SK-N-SH (cell line): ENCODE data around the gene LIMS3.
"Not testable (repeated sequence)": the region's sequence is repeated elsewhere in the genome, so short reads cannot be mapped to it uniquely, and the experiment has no call there.

Experiments used
- EP300 ChIP-seq, 2 experiments: IDR thresholded peaks; 2 replicates each; pipeline versions ENCODE4 v1.4.0 to v1.6.1; 2012; ENCODE audit warnings: borderline replicate concordance in 1 of 2, low read depth in 1 of 2, low read length in 1 of 2
- EZH2phosphoT487 ChIP-seq: fragments of 200-600 bp; sonication (generic); IDR thresholded peaks from 2 replicates; pipeline ENCODE4 v1.6.1; 2017; ENCODE audit warnings: low read depth, mixed run types, mild to moderate bottlenecking, antibody characterized with exemption, moderate library complexity, borderline replicate concordance
- GATA2 ChIP-seq: sonication (generic); formaldehyde crosslinking; IDR thresholded peaks from 2 replicates; pipeline ENCODE4 v1.5.0; 2020; ENCODE audit warnings: mild to moderate bottlenecking, missing genetic modification reagents
- MEF2A ChIP-seq: IDR thresholded peaks from 2 replicates; pipeline ENCODE4 v1.4.0; 2012; ENCODE audit warnings: low read depth, borderline replicate concordance
- NFIC ChIP-seq: IDR thresholded peaks from 2 replicates; pipeline ENCODE4 v1.4.0; 2012; ENCODE audit warnings: borderline replicate concordance
- POLR2AphosphoS5 ChIP-seq: IDR thresholded peaks from 2 replicates; pipeline ENCODE4 v1.6.1; 2012; ENCODE audit warnings: low read depth, low read length
- RAD21 ChIP-seq: IDR thresholded peaks from 2 replicates; pipeline ENCODE4 v1.6.1; 2012; ENCODE audit warnings: mild to moderate bottlenecking, low read length
- RXRA ChIP-seq: IDR thresholded peaks from 2 replicates; pipeline ENCODE4 v1.4.0; 2012; ENCODE audit warnings: low read depth, mild to moderate bottlenecking, borderline replicate concordance
- YY1 ChIP-seq: IDR thresholded peaks from 2 replicates; pipeline ENCODE4 v1.4.0; 2012; ENCODE audit warnings: low read depth, mild to moderate bottlenecking
- TF ChIP-seq, protein P1 (sequence below): fragments of 200-600 bp; sonication (generic); IDR thresholded peaks from 2 replicates; pipeline ENCODE4 v1.6.1; 2017; ENCODE audit warnings: antibody characterized with exemption, mild to moderate bottlenecking, moderate library complexity
- TF ChIP-seq, protein P2 (sequence below): IDR thresholded peaks from 2 replicates; pipeline ENCODE4 v1.4.0; 2012; ENCODE audit warnings: low read depth

GRCh38 chr2:109971710-109972109, 73.2 kb downstream of the LIMS3 start:
- not testable (repeated sequence) for TF ChIP-seq NFIC; EP300 (IDR thresholded peaks at IDR 0.05; ENCODE audit: borderline replicate concordance in 1 of 2, low read depth in 1 of 2, low read length in 1 of 2); GATA2; POLR2AphosphoS5; MEF2A; EZH2phosphoT487; YY1; RAD21; RXRA
- TF ChIP-seq, protein P1, sequence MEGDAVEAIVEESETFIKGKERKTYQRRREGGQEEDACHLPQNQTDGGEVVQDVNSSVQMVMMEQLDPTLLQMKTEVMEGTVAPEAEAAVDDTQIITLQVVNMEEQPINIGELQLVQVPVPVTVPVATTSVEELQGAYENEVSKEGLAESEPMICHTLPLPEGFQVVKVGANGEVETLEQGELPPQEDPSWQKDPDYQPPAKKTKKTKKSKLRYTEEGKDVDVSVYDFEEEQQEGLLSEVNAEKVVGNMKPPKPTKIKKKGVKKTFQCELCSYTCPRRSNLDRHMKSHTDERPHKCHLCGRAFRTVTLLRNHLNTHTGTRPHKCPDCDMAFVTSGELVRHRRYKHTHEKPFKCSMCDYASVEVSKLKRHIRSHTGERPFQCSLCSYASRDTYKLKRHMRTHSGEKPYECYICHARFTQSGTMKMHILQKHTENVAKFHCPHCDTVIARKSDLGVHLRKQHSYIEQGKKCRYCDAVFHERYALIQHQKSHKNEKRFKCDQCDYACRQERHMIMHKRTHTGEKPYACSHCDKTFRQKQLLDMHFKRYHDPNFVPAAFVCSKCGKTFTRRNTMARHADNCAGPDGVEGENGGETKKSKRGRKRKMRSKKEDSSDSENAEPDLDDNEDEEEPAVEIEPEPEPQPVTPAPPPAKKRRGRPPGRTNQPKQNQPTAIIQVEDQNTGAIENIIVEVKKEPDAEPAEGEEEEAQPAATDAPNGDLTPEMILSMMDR, result not testable (repeated sequence)
- TF ChIP-seq, protein P2, sequence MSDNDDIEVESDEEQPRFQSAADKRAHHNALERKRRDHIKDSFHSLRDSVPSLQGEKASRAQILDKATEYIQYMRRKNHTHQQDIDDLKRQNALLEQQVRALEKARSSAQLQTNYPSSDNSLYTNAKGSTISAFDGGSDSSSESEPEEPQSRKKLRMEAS, result not testable (repeated sequence)
